ENCODE results near the gene IRF6. TPM values are rescaled to one million over a fixed set of nuclear protein-coding genes. Genes with fewer than 3 reads are reported as not detected.

IRF6 gene
- total and polyA plus RNA-seq, 2 of the 8 experiments (the other 6 are each of a cell fraction or from before 2014, with no cell fraction given): 9.6 to 13.4 TPM

- Histone ChIP-seq H2BK5ac (ENCODE audit: low read depth, low read length) (no peak overlapping the region), H3K23ac (ENCODE audit: insufficient read length) (no peak overlapping the region), H3K4ac (replicated peaks; ENCODE audit: insufficient read length, low read depth, low read length) (no peak overlapping the region), H3K18ac (ENCODE audit: extremely low read depth, low read length) (no peak overlapping the region), H3K27ac (ENCODE audit: low read depth, low read length) (no peak overlapping the region), H2BK20ac (ENCODE audit: low read length) (no peak overlapping the region), H3K4me1 (replicated peaks in 1 of 4; ENCODE audit: control insufficient read depth in 3 of 4, insufficient read depth in 4 of 4, low read length in 3 of 4) (peaks cover 0 to 2% (median 0%) of the 10 kb centered on the region in 4 experiments; a peak in 3 of 7 replicates), H2BK15ac (ENCODE audit: low read length) (no peak overlapping the region), H3K23me2 (ENCODE audit: low read depth, low read length) (no peaks in the 10 kb centered on the region), H3K79me1 (ENCODE audit: low read depth, low read length) (no peaks in the 10 kb centered on the region), H4K91ac (replicated peaks; ENCODE audit: insufficient read length, low read length) (no peak overlapping the region), H3K4me3 (ENCODE audit: extremely low read depth in 1 of 4, insufficient read depth in 2 of 4, low read depth in 3 of 4, low read length in 4 of 4) (no peak overlapping the region), H2BK120ac (replicated peaks; ENCODE audit: low read depth, low read length) (no peak overlapping the region), H3K9ac (replicated peaks in 1 of 4; ENCODE audit: extremely low read depth in 1 of 4, low read depth in 3 of 4, low read length in 3 of 4) (no peak overlapping the region), H3K79me2 (ENCODE audit: control insufficient read depth in 1 of 2, insufficient read depth in 2 of 2, low read length in 2 of 2) (no peaks in the 10 kb centered on the region), H3K36me3 (ENCODE audit: control insufficient read depth in 2 of 4, insufficient read depth in 4 of 4, low read length in 3 of 4) (no peaks in the 10 kb centered on the region), H3K27me3 (replicated peaks in 1 of 4; ENCODE audit: control insufficient read depth in 3 of 4, extremely low read depth in 1 of 4, insufficient read depth in 3 of 4, low read length in 3 of 4) (no peaks in the 10 kb centered on the region; a peak in 1 of 7 replicates), H4K8ac (ENCODE audit: extremely low read depth, insufficient read depth, low read length) (no peak overlapping the region), H3K4me2 (ENCODE audit: insufficient read depth in 1 of 2, low read depth in 2 of 2, low read length in 2 of 2) (no peak overlapping the region), H4K20me1 (replicated peaks in 1 of 2; ENCODE audit: control insufficient read depth in 1 of 2, insufficient read depth in 2 of 2, low read length in 2 of 2) (no peaks in the 10 kb centered on the region), H2AK5ac (ENCODE audit: low read depth, low read length) (no peak overlapping the region), H3K14ac (ENCODE audit: insufficient read length) (no peak overlapping the region), H3K9me3 (ENCODE audit: insufficient read depth in 2 of 2, low read depth in 1 of 2, low read length in 1 of 2) (no peaks in the 10 kb centered on the region), H2BK12ac (ENCODE audit: low read depth, low read length) (no peak overlapping the region), H3K56ac (replicated peaks; ENCODE audit: insufficient read length, low read depth, low read length) (no peak overlapping the region), H4K5ac (ENCODE audit: insufficient read length, low read depth, low read length) (no peak overlapping the region), H2AFZ (ENCODE audit: low read length) (no peak overlapping the region)
- WGBS, 2 experiments (ENCODE audit: extremely low coverage in 1 of 2, insufficient coverage in 1 of 2, insufficient read length in 1 of 2, insufficient replicate concordance in 2 of 2, low coverage in 1 of 2, low lambda C conversion rate in 2 of 2, missing lambda C conversion rate in 1 of 2): 56% methylated on average over 1 of the region's 1 CpG; no CpG with 5 or more reads in 1 of the 2 experiments
- no peak for DNase-seq (ENCODE audit: low read depth in 1 of 2, low spot score in 2 of 2)
- CTCF ChIA-PET (ENCODE audit: partially characterized antibody): interaction anchor here (0.7 to 11.7 kb wide), 3 partner anchors 9 to 542 kb away, joined by 4 to 254 read pairs (median 8); partner anchors contain the start of gene IRF6
- TF ChIP-seq YY1 (IDR thresholded peaks at IDR 0.05; ENCODE audit: low read depth, low read length) (no peak), CTCF (IDR thresholded peaks at IDR 0.05; ENCODE audit: control extremely low read depth in 1 of 3, insufficient read depth in 1 of 3, low read depth in 1 of 3, low read length in 3 of 3) (no peak), ATF2 (IDR thresholded peaks at IDR 0.05; ENCODE audit: low read length) (no peak), MAFK (IDR thresholded peaks at IDR 0.05; ENCODE audit: low read depth, low read length) (no peak), CREB1 (IDR thresholded peaks at IDR 0.05) (no peak), RAD21 (IDR thresholded peaks at IDR 0.05 in 1 of 2, conservative IDR thresholded peaks at IDR 0.05 in 1 of 2; ENCODE audit: low read depth in 2 of 2, low read length in 2 of 2) (no peak), CBX8 (IDR thresholded peaks at IDR 0.05; ENCODE audit: borderline replicate concordance, low read depth, low read length) (no peak), CHD2 (IDR thresholded peaks at IDR 0.05; ENCODE audit: low read length) (no peak)
- no peak for FAIRE-seq
- POLR2A ChIA-PET (ENCODE audit: partially characterized antibody): interaction anchor here (1.1 kb wide), 1 partner anchor 24 kb away, joined by 3 read pairs; no protein-coding TSS in a partner anchor
Measured at GRCh38 chr1:209819058-209819457, 13.1 kb upstream of the IRF6 start.

All from H1 (cell line).